Measurements from ENCODE around the gene NTRK3.
"Not testable (repeated sequence)": the region's sequence is repeated elsewhere in the genome, so short reads cannot be mapped to it uniquely, and the experiment has no call there.

- not testable (repeated sequence) for TF ChIP-seq CTCF (conservative IDR thresholded peaks at IDR 0.05; ENCODE audit: low read depth, low read length); EZH2 (IDR thresholded peaks at IDR 0.05; ENCODE audit: low read length, unreplicated experiment)
Observed at GRCh38 chr15:87835830-87836229, 420.7 kb downstream of the NTRK3 start.

Measured in PC-3 (cell line).